Trophoblast cell (in vitro differentiated cells and primary cell): Measurements from ENCODE around the gene PPFIBP2.

Experiments used
- DNase-seq, 2 donors: peaks; one replicate each; pipeline ENCODE4 v3.0.0-alpha.2; 2016
- H2AFZ ChIP-seq: 2 replicates; pipeline ENCODE4 v1.6.1; 2013; ENCODE audit warnings: low read length, moderate library complexity, mild to moderate bottlenecking; ENCODE audit not compliant: insufficient read depth, poor library complexity
- H2AK5ac ChIP-seq: 2 replicates; pipeline ENCODE4 v1.6.1; 2013; ENCODE audit warnings: mild to moderate bottlenecking, low read length
- H2BK120ac ChIP-seq: 2 replicates; pipeline ENCODE4 v1.6.1; 2013; ENCODE audit warnings: low read length, mild to moderate bottlenecking, moderate library complexity; ENCODE audit not compliant: insufficient read depth, poor library complexity
- H2BK12ac ChIP-seq: 2 replicates; pipeline ENCODE4 v1.6.1; 2013; ENCODE audit warnings: mild to moderate bottlenecking, low read length, moderate library complexity
- H2BK5ac ChIP-seq: 2 replicates; pipeline ENCODE4 v1.6.1; 2013; ENCODE audit warnings: low read length, low read depth, moderate library complexity, mild to moderate bottlenecking; ENCODE audit not compliant: poor library complexity
- H3K14ac ChIP-seq: 2 replicates; pipeline ENCODE4 v1.6.1; 2013; ENCODE audit warnings: mild to moderate bottlenecking, low read length
- H3K18ac ChIP-seq: 2 replicates; pipeline ENCODE4 v1.6.1; 2013; ENCODE audit warnings: mild to moderate bottlenecking, low read length
- H3K23ac ChIP-seq: 2 replicates; pipeline ENCODE4 v1.6.1; 2013; ENCODE audit warnings: low read length
- H3K27ac ChIP-seq: 2 replicates; pipeline ENCODE4 v1.5.1; 2013; ENCODE audit warnings: low read depth, mild to moderate bottlenecking, inconsistent platforms, low read length, moderate library complexity
- H3K27me3 ChIP-seq: 2 replicates; pipeline ENCODE4 v1.6.1; 2013; ENCODE audit warnings: inconsistent platforms, mild to moderate bottlenecking, low read length, moderate library complexity; ENCODE audit not compliant: insufficient read depth
- H3K36me3 ChIP-seq, 2 experiments: 1 replicate in 1 of 2; 2 replicates in 1 of 2; pipeline ENCODE4 v1.6.1; 2013; ENCODE audit warnings: low read length in 2 of 2, mild to moderate bottlenecking in 2 of 2, moderate library complexity in 1 of 2; ENCODE audit not compliant: insufficient read depth in 2 of 2, control insufficient read depth in 1 of 2
- H3K4ac ChIP-seq: 2 replicates; pipeline ENCODE4 v1.6.1; 2013; ENCODE audit warnings: low read depth, mild to moderate bottlenecking, low read length, moderate library complexity
- H3K4me1 ChIP-seq, 2 experiments: 1 replicate in 1 of 2; 2 replicates in 1 of 2; pipeline ENCODE4 v1.6.1; 2013; ENCODE audit warnings: low read length in 2 of 2, mild to moderate bottlenecking in 2 of 2, moderate library complexity in 1 of 2; ENCODE audit not compliant: insufficient read depth in 2 of 2, control insufficient read depth in 1 of 2
- H3K4me2 ChIP-seq: 2 replicates; pipeline ENCODE4 v1.6.1; 2013; ENCODE audit warnings: inconsistent platforms, mild to moderate bottlenecking, low read length, moderate library complexity
- H3K4me3 ChIP-seq: 2 replicates; pipeline ENCODE4 v1.5.1; 2013; ENCODE audit warnings: mild to moderate bottlenecking, low read depth, low read length, inconsistent platforms
- H3K79me1 ChIP-seq: one replicate; pipeline ENCODE4 v1.6.1; 2013; ENCODE audit warnings: low read length
- H3K79me2 ChIP-seq: 2 replicates; pipeline ENCODE4 v1.6.1; 2013; ENCODE audit warnings: low read length, mild to moderate bottlenecking; ENCODE audit not compliant: control insufficient read depth, insufficient read depth, poor library complexity
- H3K9ac ChIP-seq: 2 replicates; pipeline ENCODE4 v1.6.1; 2013; ENCODE audit warnings: mild to moderate bottlenecking, low read length
- H3K9me3 ChIP-seq: 2 replicates; pipeline ENCODE4 v1.6.1; 2013; ENCODE audit warnings: low read depth, mild to moderate bottlenecking, control low read depth, inconsistent platforms, low read length; ENCODE audit not compliant: insufficient read depth
- H4K12ac ChIP-seq: 2 replicates; pipeline ENCODE4 v1.6.1; 2013; ENCODE audit warnings: low read depth, mild to moderate bottlenecking, low read length, moderate library complexity
- H4K8ac ChIP-seq: 2 replicates; pipeline ENCODE4 v1.6.1; 2013; ENCODE audit warnings: low read depth, mild to moderate bottlenecking, low read length, moderate library complexity
- H4K91ac ChIP-seq: one replicate; pipeline ENCODE4 v1.6.1; 2013; ENCODE audit warnings: low read depth, mild to moderate bottlenecking, low read length, moderate library complexity
- WGBS: extraction: QIAGEN DNeasy Blood & Tissue Kit; methylation state at CpG from one replicate; pipeline ENCODE4 v1.1.7; 2013; ENCODE audit warnings: missing lambda C conversion rate; ENCODE audit not compliant: insufficient read length, insufficient coverage; ENCODE audit errors: extremely low coverage; 5-methylcytosine and 5-hydroxymethylcytosine counted together

PPFIBP2 gene

GRCh38 chr11:7683571-7683970 lies 169.8 kb downstream of the PPFIBP2 start:
- no peak overlapping the region for H3K4ac ChIP-seq
- H4K8ac ChIP-seq = no peak overlapping the region
- no peak overlapping the region for H2AFZ ChIP-seq
- no peaks in the 10 kb centered on the region for H3K79me1 ChIP-seq
- H3K27ac ChIP-seq = no peak overlapping the region
- H3K4me3 ChIP-seq = no peak overlapping the region
- H3K4me2 ChIP-seq = no peak overlapping the region
- H3K9me3 ChIP-seq = no peaks in the 10 kb centered on the region
- H4K12ac ChIP-seq = no peak overlapping the region
- H2BK120ac ChIP-seq = no peak overlapping the region
- H3K23ac ChIP-seq = no peak overlapping the region
- H3K18ac ChIP-seq = no peak overlapping the region
- H4K91ac ChIP-seq = no peak overlapping the region
- peaks cover 0 to 3% of the 10 kb centered on the region in 2 experiments for H3K4me1 ChIP-seq
- H2AK5ac ChIP-seq = no peak overlapping the region
- H3K9ac ChIP-seq = no peak overlapping the region
- H3K36me3 ChIP-seq = no peaks in the 10 kb centered on the region
- peak; percentile 67 to 83 for DNase-seq
- no peak overlapping the region for H2BK12ac ChIP-seq
- H2BK5ac ChIP-seq = no peak overlapping the region
- H3K27me3 ChIP-seq = no peaks in the 10 kb centered on the region
- H3K79me2 ChIP-seq = no peaks in the 10 kb centered on the region
- H3K14ac ChIP-seq = no peak overlapping the region
- no CpG with 5 or more reads among the region's 2 CpGs for WGBS

GRCh38 chr11:7686761-7687160 lies 173.0 kb downstream of the PPFIBP2 start:
- WGBS = no CpG with 5 or more reads among the region's 4 CpGs
- H3K4ac ChIP-seq = no peak overlapping the region
- H2AK5ac ChIP-seq = no peak overlapping the region
- H3K18ac ChIP-seq = no peak overlapping the region
- no peaks in the 10 kb centered on the region for H3K79me1 ChIP-seq
- H3K4me2 ChIP-seq = no peak overlapping the region
- no peak overlapping the region for H2AFZ ChIP-seq
- H4K91ac ChIP-seq = no peak overlapping the region
- peaks cover 0 to 3% of the 10 kb centered on the region in 2 experiments for H3K4me1 ChIP-seq
- no peak overlapping the region for H2BK120ac ChIP-seq
- H3K36me3 ChIP-seq = no peaks in the 10 kb centered on the region
- H3K27ac ChIP-seq = no peak overlapping the region
- no peaks in the 10 kb centered on the region for H3K79me2 ChIP-seq
- no peak overlapping the region for H2BK5ac ChIP-seq
- no peak overlapping the region for H2BK12ac ChIP-seq
- no peak overlapping the region for H3K4me3 ChIP-seq
- H3K9me3 ChIP-seq = no peaks in the 10 kb centered on the region
- H4K12ac ChIP-seq = no peak overlapping the region
- no peak overlapping the region for H3K14ac ChIP-seq
- no peak overlapping the region for H3K23ac ChIP-seq
- H3K9ac ChIP-seq = no peak overlapping the region
- H4K8ac ChIP-seq = no peak overlapping the region
- H3K27me3 ChIP-seq = no peaks in the 10 kb centered on the region
- DNase-seq = peak; percentile 82 to 89

DNA sequence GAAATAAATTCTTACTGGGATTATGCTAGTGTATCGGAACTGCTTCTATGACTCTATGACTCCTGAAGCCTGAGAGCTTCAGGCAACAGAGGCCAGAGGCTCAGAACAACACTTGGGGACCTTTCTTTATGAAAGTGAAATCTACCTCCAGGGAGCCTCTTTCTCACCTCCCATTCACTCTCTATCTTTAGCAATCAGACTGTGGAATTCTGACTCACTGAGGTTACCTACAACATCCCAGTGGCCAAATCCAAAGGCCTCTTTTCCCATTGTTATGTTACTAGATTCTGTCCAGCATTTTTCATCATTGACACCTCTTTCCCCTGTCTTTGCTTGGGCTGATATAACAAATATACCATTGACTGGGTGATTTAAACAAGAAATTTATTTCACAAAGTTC lies 173.6 kb downstream of the PPFIBP2 start:
- Histone ChIP-seq H3K4me1 (peaks cover 0 to 3% of the 10 kb centered on the region in 2 experiments), H3K14ac (no peak overlapping the region), H2BK12ac (no peak overlapping the region), H2BK5ac (no peak overlapping the region), H3K79me1 (no peaks in the 10 kb centered on the region), H2AK5ac (no peak overlapping the region), H4K12ac (no peak overlapping the region), H3K27me3 (no peaks in the 10 kb centered on the region), H3K4me3 (no peak overlapping the region), H3K9ac (no peak overlapping the region), H2AFZ (no peak overlapping the region), H3K36me3 (no peaks in the 10 kb centered on the region), H4K91ac (no peak overlapping the region), H3K18ac (no peak overlapping the region), H4K8ac (no peak overlapping the region), H3K23ac (no peak overlapping the region), H2BK120ac (no peak overlapping the region), H3K79me2 (no peaks in the 10 kb centered on the region), H3K9me3 (no peaks in the 10 kb centered on the region), H3K4ac (no peak overlapping the region), H3K4me2 (no peak overlapping the region), H3K27ac (no peak overlapping the region)
- peak; percentile 51 to 77 for DNase-seq
- WGBS = no CpG with 5 or more reads among the region's 1 CpG

- no CpG with 5 or more reads among the region's 4 CpGs for WGBS
- no peak overlapping the region for H4K12ac ChIP-seq
- peaks cover 0 to 3% of the 10 kb centered on the region in 2 experiments for H3K4me1 ChIP-seq
- no peak overlapping the region for H2BK120ac ChIP-seq
- H4K91ac ChIP-seq = no peak overlapping the region
- no peak overlapping the region for H3K18ac ChIP-seq
- no peak overlapping the region for H2BK5ac ChIP-seq
- H3K14ac ChIP-seq = no peak overlapping the region
- H3K4ac ChIP-seq = no peak overlapping the region
- no peak overlapping the region for H3K4me3 ChIP-seq
- no peak overlapping the region for H2AFZ ChIP-seq
- H3K36me3 ChIP-seq = no peaks in the 10 kb centered on the region
- H2BK12ac ChIP-seq = no peak overlapping the region
- no peaks in the 10 kb centered on the region for H3K9me3 ChIP-seq
- no peak overlapping the region for H2AK5ac ChIP-seq
- no peaks in the 10 kb centered on the region for H3K79me1 ChIP-seq
- no peaks in the 10 kb centered on the region for H3K27me3 ChIP-seq
- H4K8ac ChIP-seq = no peak overlapping the region
- no peaks in the 10 kb centered on the region for H3K79me2 ChIP-seq
- H3K4me2 ChIP-seq = no peak overlapping the region
- H3K27ac ChIP-seq = no peak overlapping the region
- no peak overlapping the region for H3K9ac ChIP-seq
- no peak overlapping the region for H3K23ac ChIP-seq
- DNase-seq = peak; percentile 31 to 82
These were observed 174.5 kb downstream of the PPFIBP2 start for GRCh38 chr11:7688238-7688826.
